ENCODE results near the gene NOL7.

The NOL7 gene

GRCh38 chr6:13614926-13615791 is at the start of gene NOL7:
NOL7 (plus strand) TSS chr6:13615335; CDS start chr6:13615359, 24 bp downstream.
- DNase-seq = peak; percentile 98

DNA sequence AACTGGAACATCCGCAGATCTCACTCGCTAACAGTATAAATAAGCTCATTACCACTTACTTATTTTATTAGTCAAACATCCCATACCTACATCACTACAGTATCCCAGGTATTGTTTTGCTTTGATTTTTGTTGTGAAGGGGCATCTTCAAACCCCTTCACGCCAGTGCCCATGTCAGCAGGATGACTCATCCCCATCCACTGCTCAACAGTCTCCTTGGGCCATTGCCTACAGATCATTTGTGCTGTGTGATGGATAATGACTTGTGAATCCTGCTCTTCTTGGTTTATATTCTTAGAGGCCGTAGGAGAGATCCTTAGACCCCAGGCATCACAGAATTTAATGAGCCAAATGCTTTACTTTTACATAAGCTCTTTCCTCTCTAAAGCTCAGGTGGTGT is 49.2 kb upstream of the NOL7 start:
- no peak for DNase-seq

DNA sequence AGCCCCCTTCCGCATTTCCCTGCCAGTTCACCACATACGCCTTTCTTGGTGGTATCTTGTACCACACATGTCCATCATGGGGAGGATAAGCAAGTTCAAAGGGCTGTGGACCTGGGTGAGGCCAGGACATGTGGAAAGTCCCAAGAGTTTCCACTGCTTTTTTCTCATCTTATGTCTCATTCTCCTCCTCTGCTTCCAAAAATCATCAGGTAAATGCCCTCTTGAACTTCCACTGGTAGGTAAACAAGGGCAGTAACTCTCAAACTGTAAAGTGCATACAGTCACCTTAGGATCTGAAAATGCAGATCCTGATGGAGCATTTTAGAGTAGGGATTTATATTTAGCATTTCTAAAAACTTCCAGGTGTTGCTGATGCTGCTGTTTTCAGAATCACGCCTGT is 48.6 kb upstream of the NOL7 start:
- DNase-seq = no peak

GRCh38 chr6:13568970-13569369 is 46.2 kb upstream of the NOL7 start:
- DNase-seq = no peak

GRCh38 chr6:13572240-13572639 is 42.9 kb upstream of the NOL7 start:
- DNase-seq = no peak

GRCh38 chr6:13572951-13573654 is 42.0 kb upstream of the NOL7 start:
- no peak for DNase-seq

GRCh38 chr6:13573669-13574110 is 41.4 kb upstream of the NOL7 start:
- peak; percentile 85 for DNase-seq

DNA sequence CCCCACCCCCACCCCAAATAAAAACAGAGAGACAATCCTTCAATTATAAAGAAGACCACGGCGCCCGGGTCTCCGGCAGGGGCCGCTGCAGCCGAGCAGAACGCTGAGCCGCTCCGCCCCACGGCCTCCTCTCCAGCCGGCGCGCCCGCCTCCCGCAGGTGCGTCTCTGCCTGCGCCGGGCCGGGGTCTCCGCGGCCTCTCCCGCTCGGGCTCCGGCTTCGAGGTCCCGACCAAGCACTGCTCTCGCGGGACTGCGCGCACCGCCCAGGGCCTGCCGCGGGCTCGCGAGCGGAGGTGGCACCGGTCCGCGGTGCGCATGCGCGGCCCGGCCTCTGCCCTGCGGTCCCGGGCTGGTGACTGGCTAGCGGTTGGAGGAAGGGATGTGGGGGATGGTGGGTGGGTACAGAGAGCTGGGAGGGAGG is 41.0 kb upstream of the NOL7 start:
- peak; percentile 95 for DNase-seq

DNA sequence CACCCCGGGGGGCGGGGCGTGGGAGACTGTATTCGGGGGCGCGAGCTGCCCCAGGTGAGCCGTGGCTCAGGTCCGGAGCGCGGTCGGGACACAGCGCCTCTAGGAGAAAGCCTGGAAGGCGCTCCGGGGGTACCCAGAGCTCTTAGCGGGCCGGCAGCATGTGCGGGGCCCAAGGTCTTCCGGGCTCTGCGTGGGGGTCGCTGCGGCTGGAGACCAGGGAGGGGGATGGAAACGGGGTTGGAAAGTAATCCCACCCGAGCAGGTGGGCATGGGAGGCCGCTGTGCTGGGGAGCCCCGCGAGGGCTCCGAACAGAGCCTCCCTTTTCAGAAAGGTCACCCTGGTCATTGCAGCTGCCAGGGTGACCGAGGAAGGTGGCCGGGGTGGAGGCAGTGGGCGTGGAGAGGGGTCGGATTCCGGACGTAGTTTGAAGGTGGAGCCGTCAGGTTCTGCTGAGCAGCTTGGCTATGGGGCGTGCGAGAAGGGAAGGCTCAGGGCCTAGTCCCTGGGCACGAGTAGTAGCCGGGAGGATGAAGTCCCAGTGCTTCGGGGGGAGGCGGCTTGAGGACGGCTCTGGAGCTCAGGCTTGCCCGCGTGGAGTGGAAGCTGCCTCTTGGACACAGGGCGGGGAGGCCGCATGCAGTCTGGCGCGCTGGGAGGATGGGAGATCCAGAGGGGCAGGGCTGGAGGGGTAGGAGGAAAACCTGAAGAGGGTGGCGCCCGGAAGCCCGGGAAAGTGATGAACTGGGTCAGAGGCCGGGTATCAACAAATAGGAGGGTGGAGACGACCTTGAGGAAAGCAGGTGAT is 40.4 kb upstream of the NOL7 start, which contains the start of gene SIRT5:
Gene SIRT5, plus strand, starts transcription at position 31 of the 806 bp plus-strand sequence. CDS start 9,510 bp downstream, outside the sequence.
- DNase-seq = peak; percentile 95

DNA sequence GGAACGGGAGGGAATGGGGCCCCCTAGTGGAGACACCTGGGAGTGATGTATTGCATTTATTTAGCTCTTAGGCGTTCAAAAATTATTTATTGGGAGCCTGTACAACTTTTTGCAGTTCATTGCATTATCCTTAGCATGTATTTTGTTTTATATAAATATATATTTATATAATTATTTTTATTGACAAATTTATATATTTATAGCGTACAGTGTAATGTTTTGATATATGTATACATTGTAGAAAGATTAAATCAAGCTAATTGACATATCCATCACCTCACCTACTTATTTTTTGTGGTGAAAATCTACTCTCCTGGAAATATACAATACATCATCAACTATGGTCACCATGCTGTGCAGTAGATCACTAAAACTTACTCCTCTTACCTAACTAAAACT is 39.8 kb upstream of the NOL7 start:
- DNase-seq = no peak

GRCh38 chr6:13576017-13576416 is 39.1 kb upstream of the NOL7 start:
- no peak for DNase-seq

GRCh38 chr6:13577926-13578325 is 37.2 kb upstream of the NOL7 start:
- no peak for DNase-seq

DNA sequence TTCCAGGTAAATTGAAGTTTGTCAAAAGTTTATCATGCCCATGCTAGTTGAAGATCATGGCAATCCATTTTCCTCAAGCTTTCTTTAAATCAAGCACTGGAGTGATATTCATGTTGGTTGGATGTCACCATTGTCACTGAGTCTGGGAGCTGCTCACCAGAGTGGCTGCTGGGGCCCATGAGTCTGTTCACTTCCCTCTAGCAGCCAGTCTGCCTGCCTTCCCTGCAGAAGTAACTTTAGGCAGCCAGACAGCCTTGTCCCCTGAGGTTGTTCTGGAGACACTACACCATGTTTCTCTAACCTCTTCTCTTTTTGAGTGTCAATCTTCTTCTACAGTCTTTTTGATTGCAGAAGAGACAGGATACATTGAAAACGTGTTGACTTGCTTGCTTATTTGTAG is 35.2 kb upstream of the NOL7 start:
- DNase-seq = peak; percentile 36

- DNase-seq = peak; percentile 88
Measured at GRCh38 chr6:13581700-13582229, 33.4 kb upstream of the NOL7 start.

- DNase-seq = no peak
Measured at GRCh38 chr6:13586603-13587542, 28.3 kb upstream of the NOL7 start.

DNA sequence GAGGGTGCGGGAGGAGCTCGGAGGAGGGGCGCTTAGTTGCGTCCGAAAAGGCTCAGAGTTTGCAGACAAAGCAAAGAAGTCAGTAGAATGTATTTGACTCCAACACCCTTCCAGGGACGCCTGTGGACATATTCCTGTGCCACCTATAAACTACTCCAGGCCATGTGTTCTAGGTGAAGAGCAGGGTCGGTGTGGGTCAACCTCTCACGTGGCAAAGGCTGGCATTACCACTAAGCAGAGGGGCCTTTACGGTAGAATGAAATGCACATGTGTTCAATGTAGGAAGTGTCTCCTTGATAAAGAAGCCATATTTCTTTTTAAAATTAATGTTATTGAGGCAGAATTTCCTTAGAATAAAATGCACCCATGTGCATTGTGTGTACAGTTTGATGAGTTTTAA is 25.3 kb upstream of the NOL7 start:
- DNase-seq = no peak

- no peak for DNase-seq
Measured at GRCh38 chr6:13590574-13591153, 24.5 kb upstream of the NOL7 start.

DNA sequence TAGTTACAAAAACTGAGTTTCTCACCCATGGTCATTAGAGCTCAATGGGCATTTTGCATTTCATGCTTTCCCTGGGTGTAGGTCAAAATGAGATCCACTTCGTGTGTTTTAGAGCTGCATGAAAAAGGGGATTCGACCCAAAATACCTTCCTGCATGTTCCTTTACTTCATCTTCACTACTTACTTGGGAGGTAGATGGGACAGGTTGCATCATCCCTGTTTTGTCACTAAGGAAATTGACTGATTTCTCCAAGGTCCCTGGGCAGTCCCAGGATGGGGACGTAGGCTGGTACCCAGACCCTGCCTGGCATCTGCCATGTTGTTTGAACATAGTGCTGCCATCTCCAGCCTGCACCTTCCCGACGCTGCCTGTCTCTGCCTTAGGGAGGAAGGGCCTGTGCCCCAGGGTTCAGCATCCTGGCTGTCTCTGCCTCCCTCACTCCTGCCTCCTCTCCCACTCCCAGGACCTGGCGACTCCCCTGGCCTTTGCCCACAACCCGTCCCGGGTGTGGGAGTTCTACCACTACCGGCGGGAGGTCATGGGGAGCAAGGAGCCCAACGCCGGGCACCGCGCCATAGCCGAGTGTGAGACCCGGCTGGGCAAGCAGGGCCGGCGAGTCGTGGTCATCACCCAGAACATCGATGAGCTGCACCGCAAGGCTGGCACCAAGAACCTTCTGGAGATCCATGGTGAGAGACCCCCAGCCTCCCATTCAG is 23.8 kb upstream of the NOL7 start:
- DNase-seq = no peak

DNA sequence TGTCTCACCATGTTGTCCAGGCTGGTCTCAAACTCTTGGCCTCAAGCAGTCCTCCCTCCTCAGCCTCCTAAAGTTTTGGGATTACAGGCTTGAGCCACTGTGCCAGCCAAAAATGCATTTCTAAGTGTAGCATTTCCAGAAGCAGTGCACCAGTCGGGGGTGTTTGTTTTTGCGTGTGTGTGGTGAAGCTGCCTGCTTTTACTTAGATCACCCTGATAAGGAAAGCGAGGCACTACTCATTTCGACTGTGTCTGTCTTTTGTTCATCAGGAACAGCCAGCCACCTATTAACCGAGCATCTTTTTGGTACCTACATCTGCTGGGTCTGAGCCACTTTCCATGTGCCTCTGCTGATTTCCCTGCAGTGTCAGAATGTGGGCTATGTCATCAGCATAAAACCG is 22.0 kb upstream of the NOL7 start:
- DNase-seq = no peak

DNA sequence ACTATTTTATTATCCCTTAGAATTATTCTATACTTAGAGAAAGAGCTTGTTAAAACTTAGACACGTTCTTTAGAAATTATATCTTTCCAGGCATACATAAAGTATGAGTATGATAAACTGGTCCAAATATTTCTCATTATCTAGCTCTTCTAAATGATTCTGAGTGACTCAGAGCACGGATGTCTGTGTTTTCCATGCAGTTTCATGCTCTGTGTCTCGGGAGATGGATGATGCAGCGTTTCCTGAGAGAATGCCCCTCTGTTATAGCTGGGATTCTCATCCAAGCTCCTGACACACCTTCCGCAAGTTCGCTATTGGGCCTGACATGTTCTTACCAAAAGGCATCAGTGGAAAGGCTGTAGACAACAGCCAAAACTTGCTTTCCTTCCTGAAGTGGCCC is 21.4 kb upstream of the NOL7 start:
- DNase-seq = no peak

DNA sequence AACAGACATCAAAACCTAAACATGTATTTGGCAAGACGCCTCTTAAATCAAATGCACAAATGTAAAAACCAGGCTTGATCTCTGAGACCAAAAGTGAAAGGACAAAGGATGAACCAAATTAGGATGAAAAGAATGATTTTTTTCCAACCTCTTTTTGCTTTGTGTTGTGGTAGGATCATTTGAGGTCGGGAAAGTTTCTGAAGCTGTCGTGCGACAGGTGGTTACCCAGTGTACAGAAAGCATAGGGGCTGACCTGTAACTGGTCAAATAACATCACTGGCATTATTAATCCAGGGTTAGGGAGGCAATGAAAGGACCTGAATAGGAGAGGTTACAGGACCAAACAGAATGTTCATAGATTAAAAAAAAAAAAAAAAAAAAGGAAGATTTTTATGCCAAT is 18.1 kb upstream of the NOL7 start:
- no peak for DNase-seq

Measured in OCI-M1 (cell line).